Measurements from ENCODE around the gene USP22. TPM values are rescaled to one million over a fixed set of nuclear protein-coding genes. Genes with fewer than 3 reads are reported as not detected.

Gene USP22
- total and polyA plus RNA-seq, 2 of the 4 experiments (the other 2 are of a cell fraction): 161 to 319 TPM

GRCh38 chr17:21085707-21086106, 42.9 kb upstream of the USP22 start:
- H4K20me1 ChIP-seq (ENCODE audit: insufficient read depth, low read length): no peaks in the 10 kb centered on the region
- TF ChIP-seq POLR2A (IDR thresholded peaks at IDR 0.05; ENCODE audit: low read depth, low read length) (no peak), RFX5 (IDR thresholded peaks at IDR 0.05; ENCODE audit: low read depth, low read length) (no peak), FOS (IDR thresholded peaks at IDR 0.05; ENCODE audit: low read depth, low read length) (no peak), MXI1 (IDR thresholded peaks at IDR 0.05; ENCODE audit: borderline replicate concordance, low read depth, low read length) (no peak), NFE2L2 (IDR thresholded peaks at IDR 0.05; ENCODE audit: low read depth, low read length) (no peak), SMC3 (IDR thresholded peaks at IDR 0.05; ENCODE audit: low read depth, low read length) (no peak), RAD21 (IDR thresholded peaks at IDR 0.05; ENCODE audit: low read length) (no peak), USF2 (IDR thresholded peaks at IDR 0.05; ENCODE audit: low read depth, low read length) (no peak), ELK1 (IDR thresholded peaks at IDR 0.05; ENCODE audit: borderline replicate concordance, low read depth, low read length) (no peak), MAFK (IDR thresholded peaks at IDR 0.05; ENCODE audit: low read depth, low read length) (no peak), MAZ (IDR thresholded peaks at IDR 0.05; ENCODE audit: borderline replicate concordance, low read depth, low read length) (no peak), BHLHE40 (IDR thresholded peaks at IDR 0.05; ENCODE audit: low read depth, low read length) (no peak), RCOR1 (IDR thresholded peaks at IDR 0.05; ENCODE audit: insufficient replicate concordance, low read length) (no peak)
- 0 out of 2 replicates have a peak, but pooled peaks cover 3% of the 10 kb centered on the region for H3K9me3 ChIP-seq (ENCODE audit: control insufficient read depth, insufficient read depth, low read length)
- H3K4me2 ChIP-seq (ENCODE audit: low read depth, low read length): no peak overlapping the region
- BruUV-seq (replicated peaks): no TSS peak
- no peak overlapping the region for H2AFZ ChIP-seq (replicated peaks; ENCODE audit: low read length, poor library complexity)
- H3K14ac ChIP-seq (replicated peaks; ENCODE audit: low read depth, low read length): no peak overlapping the region
- H3K27ac ChIP-seq (ENCODE audit: insufficient read depth, low read length): no peak overlapping the region
- no peak overlapping the region for H2BK15ac ChIP-seq (ENCODE audit: low read depth, low read length)
- dilution Hi-C loops (cut with HindIII; ENCODE audit: low sequenced_read_pairs, unreplicated experiment): no loop called here
- in situ Hi-C loops (cut with MboI; ENCODE audit: low sequenced_read_pairs): no loop called here
- H3K9ac ChIP-seq (ENCODE audit: low read depth, low read length): no peak overlapping the region
- no peak overlapping the region for H3K56ac ChIP-seq (ENCODE audit: extremely low read depth, insufficient read depth, low read length)
- H2BK120ac ChIP-seq (ENCODE audit: low read depth, low read length): no peak overlapping the region
- no peaks in the 10 kb centered on the region for H3K36me3 ChIP-seq (ENCODE audit: control insufficient read depth, insufficient read depth, low read length)
- H3K4me3 ChIP-seq (ENCODE audit: insufficient read depth, low read depth, low read length): no peak overlapping the region
- H2AK5ac ChIP-seq (ENCODE audit: low read depth, low read length): no peak overlapping the region
- no peaks in the 10 kb centered on the region for H3K79me1 ChIP-seq (ENCODE audit: low read depth in 1 of 2, low read length in 2 of 2)
- no peak overlapping the region for H4K8ac ChIP-seq (ENCODE audit: low read depth in 2 of 2, low read length in 2 of 2)
- ATAC-seq (ENCODE audit: low read depth) (no peak), DNase-seq (no peak)
- no peak overlapping the region for H4K5ac ChIP-seq (ENCODE audit: low read depth, low read length)
- H3K9me1 ChIP-seq (ENCODE audit: insufficient read depth, low read length): no peaks in the 10 kb centered on the region
- no peak overlapping the region for H2AK9ac ChIP-seq (replicated peaks; ENCODE audit: low read depth, low read length, poor library complexity)
- ChIA-PET CTCF (no interaction called here), POLR2A (ENCODE audit: unreplicated experiment) (no interaction called here)
- intact Hi-C loops (cut with micrococcal nuclease): no loop called here
- H3K4ac ChIP-seq (ENCODE audit: low read depth, low read length): no peak overlapping the region
- H3K18ac ChIP-seq (ENCODE audit: low read depth, low read length): no peak overlapping the region
- WGBS, 2 experiments (ENCODE audit: extremely low coverage in 2 of 2, insufficient read length in 1 of 2): 78% methylated on average over 5 of the region's 32 CpGs; no CpG with 5 or more reads in 1 of the 2 experiments
- no peak overlapping the region for H3K23ac ChIP-seq (ENCODE audit: low read depth, low read length)
- H3K27me3 ChIP-seq (ENCODE audit: control insufficient read depth, insufficient read depth, low read length): peaks cover 6% of the 10 kb centered on the region
- no peak overlapping the region for H2BK5ac ChIP-seq (ENCODE audit: low read depth, low read length, poor library complexity, severe bottlenecking)
- no peak overlapping the region for H2BK20ac ChIP-seq (ENCODE audit: low read depth, low read length)
- H3K4me1 ChIP-seq (ENCODE audit: control insufficient read depth, insufficient read depth, low read length): no peaks in the 10 kb centered on the region
- H4K91ac ChIP-seq (ENCODE audit: insufficient read depth, low read depth, low read length): no peak overlapping the region
